ENCODE results near the gene LIMCH1. TPM values are rescaled to one million over a fixed set of nuclear protein-coding genes. Genes with fewer than 3 reads are reported as not detected.

The LIMCH1 gene
- total and polyA plus RNA-seq, 10 donors: 14.4 to 434 (median 212) TPM

DNA sequence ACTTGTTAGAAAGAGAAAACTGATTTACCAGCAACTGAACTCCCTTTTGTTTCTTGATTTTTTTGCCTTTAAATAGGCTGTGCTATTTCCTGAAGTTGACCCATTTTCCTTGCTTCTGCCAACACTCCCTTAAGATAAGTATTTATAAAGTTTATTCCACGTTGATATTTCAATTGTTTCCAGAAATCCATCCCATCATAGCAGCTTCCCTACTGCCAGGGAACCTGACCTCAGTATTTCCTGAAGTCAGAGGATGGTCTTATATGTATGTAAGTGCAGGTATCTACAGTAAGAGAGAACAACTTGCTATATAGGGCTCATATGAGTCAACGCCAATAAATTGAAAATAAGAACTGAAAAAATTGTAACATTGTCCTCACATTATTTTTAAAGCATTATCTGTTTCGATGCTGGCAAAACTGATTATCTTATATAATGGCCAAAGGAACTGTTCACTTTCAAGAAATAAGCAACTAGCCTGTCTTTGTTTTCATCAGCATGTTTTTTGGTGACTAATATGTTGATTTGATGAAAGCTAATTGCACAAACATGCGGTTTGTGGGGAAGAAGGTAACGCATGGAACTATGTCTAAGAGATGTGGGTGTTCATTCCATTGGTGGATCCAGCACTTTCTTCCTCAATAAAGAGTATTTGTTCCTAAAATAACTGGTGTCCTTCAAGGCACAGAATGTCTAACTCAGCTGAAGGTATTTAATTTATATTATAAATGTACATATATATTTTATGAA lies 4.7 kb downstream of the LIMCH1 start:
- H3K9me3 ChIP-seq: no peaks in the 10 kb centered on the region
- 52 to 72% (median 66%) methylated on average over 5 of the region's 5 CpGs for WGBS, 5 donors
- H3K36me3 ChIP-seq: no peaks in the 10 kb centered on the region
- peaks cover 0 to 17% (median 0%) of the 10 kb centered on the region in 7 donors for H3K27me3 ChIP-seq (replicated peaks in 1 of 7)
- TF ChIP-seq POLR2A (IDR thresholded peaks at IDR 0.05) (no peak), POLR2AphosphoS5 (IDR thresholded peaks at IDR 0.05) (no peak)
- TF ChIP-seq, protein P1, sequence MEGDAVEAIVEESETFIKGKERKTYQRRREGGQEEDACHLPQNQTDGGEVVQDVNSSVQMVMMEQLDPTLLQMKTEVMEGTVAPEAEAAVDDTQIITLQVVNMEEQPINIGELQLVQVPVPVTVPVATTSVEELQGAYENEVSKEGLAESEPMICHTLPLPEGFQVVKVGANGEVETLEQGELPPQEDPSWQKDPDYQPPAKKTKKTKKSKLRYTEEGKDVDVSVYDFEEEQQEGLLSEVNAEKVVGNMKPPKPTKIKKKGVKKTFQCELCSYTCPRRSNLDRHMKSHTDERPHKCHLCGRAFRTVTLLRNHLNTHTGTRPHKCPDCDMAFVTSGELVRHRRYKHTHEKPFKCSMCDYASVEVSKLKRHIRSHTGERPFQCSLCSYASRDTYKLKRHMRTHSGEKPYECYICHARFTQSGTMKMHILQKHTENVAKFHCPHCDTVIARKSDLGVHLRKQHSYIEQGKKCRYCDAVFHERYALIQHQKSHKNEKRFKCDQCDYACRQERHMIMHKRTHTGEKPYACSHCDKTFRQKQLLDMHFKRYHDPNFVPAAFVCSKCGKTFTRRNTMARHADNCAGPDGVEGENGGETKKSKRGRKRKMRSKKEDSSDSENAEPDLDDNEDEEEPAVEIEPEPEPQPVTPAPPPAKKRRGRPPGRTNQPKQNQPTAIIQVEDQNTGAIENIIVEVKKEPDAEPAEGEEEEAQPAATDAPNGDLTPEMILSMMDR (IDR thresholded peaks at IDR 0.05 in 8 of 11, conservative IDR thresholded peaks at IDR 0.05 in 3 of 11): no peak
- peaks cover 0 to 17% (median 0%) of the 10 kb centered on the region in 6 donors for H3K4me1 ChIP-seq
- peak overlapping the region in 7 of 8 donors; percentile 78 to 92 (median 83) for H3K27ac ChIP-seq
- H3K4me3 ChIP-seq: peak overlapping the region in 2 of 8 donors; percentile 5 to 63
- intact Hi-C loops (cut with DNase I; ENCODE audit: low total_unique reads): no loop called here
- no peak for DNase-seq

DNA sequence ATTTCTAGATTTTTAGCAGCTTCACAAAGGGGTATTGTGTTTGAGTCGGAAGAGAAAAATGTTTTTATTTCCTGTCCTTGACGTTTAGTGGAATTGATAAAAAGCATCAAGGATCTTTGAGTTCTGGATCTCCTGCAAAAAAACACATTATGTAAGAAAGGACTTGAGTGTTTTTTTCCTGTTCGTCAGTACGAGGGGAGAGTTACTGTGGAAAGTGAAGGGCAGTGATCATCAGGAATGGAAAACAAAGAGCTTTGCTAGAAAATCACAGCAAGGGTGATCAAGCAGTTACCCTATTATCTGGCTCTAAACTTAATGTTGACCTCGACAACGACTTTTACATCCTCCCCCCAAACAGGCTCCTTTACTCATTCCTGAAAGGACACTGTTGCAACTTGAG lies 7.3 kb downstream of the LIMCH1 start:
- 49 to 64% (median 52%) methylated on average over 6 of the region's 6 CpGs for WGBS, 5 donors
- TF ChIP-seq POLR2A (IDR thresholded peaks at IDR 0.05) (no peak), POLR2AphosphoS5 (IDR thresholded peaks at IDR 0.05) (peak in 1 of 3 donors; percentile 55)
- TF ChIP-seq, protein P1 (IDR thresholded peaks at IDR 0.05 in 8 of 11, conservative IDR thresholded peaks at IDR 0.05 in 3 of 11): no peak
- no peaks in the 10 kb centered on the region for H3K9me3 ChIP-seq
- peaks cover 0 to 19% (median 2%) of the 10 kb centered on the region in 6 donors for H3K4me1 ChIP-seq
- DNase-seq: no peak
- intact Hi-C loops (cut with DNase I; ENCODE audit: low total_unique reads): no loop called here
- H3K4me3 ChIP-seq: no peak overlapping the region
- H3K36me3 ChIP-seq: no peaks in the 10 kb centered on the region
- H3K27ac ChIP-seq: peak overlapping the region in 7 of 8 donors; percentile 74 to 92 (median 83)
- H3K27me3 ChIP-seq (replicated peaks in 1 of 7): no peaks in the 10 kb centered on the region

DNA sequence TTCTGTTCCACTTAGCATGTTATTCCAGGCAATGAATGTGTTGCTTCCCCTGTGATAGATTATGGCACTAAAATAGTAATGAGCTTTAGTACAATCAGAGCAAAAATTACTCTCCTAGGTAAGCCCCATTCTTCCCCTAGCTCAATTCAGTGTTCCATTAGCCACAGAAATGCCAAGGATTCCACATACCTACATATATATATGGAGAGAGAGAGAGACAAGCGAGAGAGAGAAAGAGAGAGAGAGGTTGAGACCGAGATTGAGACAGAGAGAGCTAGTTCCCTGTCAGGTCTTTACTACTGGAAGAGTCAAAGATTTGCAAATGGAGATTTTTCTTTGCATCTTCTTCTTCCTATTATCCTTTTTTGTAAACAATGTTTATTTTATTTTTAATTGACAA lies 8.7 kb downstream of the LIMCH1 start:
- DNase-seq: no peak
- no peak for TF ChIP-seq POLR2A (IDR thresholded peaks at IDR 0.05)
- TF ChIP-seq, protein P1 (IDR thresholded peaks at IDR 0.05 in 8 of 11, conservative IDR thresholded peaks at IDR 0.05 in 3 of 11): no peak
- no peak for TF ChIP-seq POLR2AphosphoS5 (IDR thresholded peaks at IDR 0.05)
- Histone ChIP-seq H3K9me3 (no peaks in the 10 kb centered on the region), H3K27ac (peak overlapping the region in 7 of 8 donors; percentile 29 to 92 (median 74)), H3K4me1 (peaks cover 0 to 27% (median 4%) of the 10 kb centered on the region in 6 donors), H3K4me3 (no peak overlapping the region), H3K36me3 (no peaks in the 10 kb centered on the region), H3K27me3 (replicated peaks in 1 of 7) (no peaks in the 10 kb centered on the region)
- WGBS, 5 donors: 77 to 87% (median 83%) methylated on average over 2 of the region's 2 CpGs
- intact Hi-C loops (cut with DNase I; ENCODE audit: low total_unique reads): no loop called here

DNA sequence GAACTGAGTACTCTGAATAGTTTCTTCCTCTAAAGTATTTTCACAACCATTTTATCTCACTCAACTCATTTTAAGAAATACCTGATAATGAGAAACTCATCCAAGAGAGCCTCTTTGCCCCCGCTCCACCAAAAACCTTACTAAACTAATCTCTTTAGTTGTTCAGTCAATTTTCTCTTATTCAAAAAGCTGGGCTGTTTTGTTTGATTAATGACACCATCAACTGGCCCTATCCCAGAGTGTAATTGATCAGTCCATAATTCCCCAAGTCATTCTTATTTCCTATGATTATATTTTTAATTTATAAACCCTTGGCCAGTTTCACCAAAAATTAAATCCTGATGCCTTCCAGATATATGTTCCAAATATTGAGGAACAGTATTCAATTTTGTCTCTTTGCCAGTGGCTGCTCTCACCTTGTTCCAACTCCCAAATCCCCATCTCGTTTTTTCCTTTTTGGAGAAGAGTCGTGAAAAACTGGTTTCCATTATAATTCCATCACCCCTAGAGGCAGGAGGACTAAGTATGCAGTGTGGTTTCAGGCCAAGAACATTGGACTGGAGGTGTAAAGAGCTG lies 10.4 kb downstream of the LIMCH1 start:
- intact Hi-C loops (cut with DNase I; ENCODE audit: low total_unique reads): no loop called here
- Histone ChIP-seq H3K4me1 (peaks cover 0 to 28% (median 6%) of the 10 kb centered on the region in 6 donors), H3K27me3 (replicated peaks in 1 of 7) (no peaks in the 10 kb centered on the region), H3K27ac (peak overlapping the region in 7 of 8 donors; percentile 16 to 72 (median 34)), H3K9me3 (no peaks in the 10 kb centered on the region), H3K4me3 (no peak overlapping the region), H3K36me3 (no peaks in the 10 kb centered on the region)
- no peak for DNase-seq
- WGBS, 5 donors: 72 to 89% (median 80%) methylated on average over 3 of the region's 3 CpGs
- TF ChIP-seq POLR2AphosphoS5 (IDR thresholded peaks at IDR 0.05): no peak
- TF ChIP-seq, protein P1 (IDR thresholded peaks at IDR 0.05 in 8 of 11, conservative IDR thresholded peaks at IDR 0.05 in 3 of 11): no peak
- TF ChIP-seq POLR2A (IDR thresholded peaks at IDR 0.05): no peak
